Ishikawa (cell line): ENCODE results near the gene DAP.

Source experiments
- CEBPB ChIP-seq: IDR thresholded peaks from 2 replicates; pipeline ENCODE4 v1.6.1; 2012
- CREB1 ChIP-seq: IDR thresholded peaks from 2 replicates; pipeline ENCODE4 v1.6.1; 2012; ENCODE audit warnings: low read depth
- EGR1 ChIP-seq: IDR thresholded peaks from 2 replicates; pipeline ENCODE4 v1.6.1; 2012
- EP300 ChIP-seq: IDR thresholded peaks from 2 replicates; pipeline ENCODE4 v1.6.1; 2012; ENCODE audit warnings: borderline replicate concordance
- FOXM1 ChIP-seq: IDR thresholded peaks from 2 replicates; pipeline ENCODE4 v1.6.1; 2012; ENCODE audit warnings: low read depth, borderline replicate concordance
- NFIC ChIP-seq: IDR thresholded peaks from 2 replicates; pipeline ENCODE4 v1.6.1; 2012
- RAD21 ChIP-seq: IDR thresholded peaks from 2 replicates; pipeline ENCODE4 v1.6.1; 2012; ENCODE audit warnings: low read depth
- TAF1 ChIP-seq: IDR thresholded peaks from 2 replicates; pipeline ENCODE4 v1.6.1; 2012; ENCODE audit warnings: low read depth, mild to moderate bottlenecking
- TCF12 ChIP-seq: IDR thresholded peaks from 2 replicates; pipeline ENCODE4 v1.6.1; 2012; ENCODE audit warnings: low read depth
- TEAD4 ChIP-seq: IDR thresholded peaks from 2 replicates; pipeline ENCODE4 v1.6.1; 2012
- USF1 ChIP-seq: IDR thresholded peaks from 2 replicates; pipeline ENCODE4 v1.6.1; 2012
- YY1 ChIP-seq: IDR thresholded peaks from 2 replicates; pipeline ENCODE4 v1.6.1; 2012; ENCODE audit warnings: low read depth
- ZBTB7A ChIP-seq: IDR thresholded peaks from 2 replicates; pipeline ENCODE4 v1.6.1; 2012; ENCODE audit warnings: low read depth
- TF ChIP-seq, protein P1 (sequence below): IDR thresholded peaks from 2 replicates; pipeline ENCODE4 v1.6.1; 2012
- TF ChIP-seq, protein P2 (sequence below): IDR thresholded peaks from 2 replicates; pipeline ENCODE4 v1.6.1; 2012; ENCODE audit warnings: low read depth, mild to moderate bottlenecking

The DAP gene

DNA sequence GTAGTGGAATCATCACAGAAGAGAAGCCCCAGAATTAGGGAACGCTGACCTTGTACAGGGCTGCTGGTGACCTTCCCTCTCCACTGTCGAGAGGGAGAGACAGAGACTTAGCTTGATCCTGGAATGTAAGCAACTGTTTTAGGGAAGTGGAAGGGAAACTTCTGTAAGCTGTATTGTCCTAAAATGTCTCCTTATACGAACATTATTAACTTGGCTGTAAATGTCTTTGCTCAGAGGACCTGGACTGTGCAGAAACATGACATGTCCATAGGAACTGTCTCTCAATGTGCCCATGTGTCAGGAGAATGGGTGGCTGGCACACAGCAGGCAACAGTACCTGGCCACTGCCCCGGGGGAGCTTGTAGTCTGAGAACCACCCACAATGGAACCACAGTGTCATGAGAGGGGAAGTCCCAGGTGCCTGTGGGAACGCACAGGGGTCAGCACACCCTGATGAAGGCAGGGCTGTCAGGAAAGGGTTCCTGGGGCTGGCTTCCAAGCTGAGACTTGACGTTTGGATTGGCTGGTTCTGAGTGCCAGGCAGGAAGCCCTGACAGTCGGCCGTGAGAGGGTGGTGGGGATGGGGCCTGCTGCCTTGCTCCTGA, 34.0 kb downstream of the DAP start:
- TF ChIP-seq TEAD4 (no peak), NFIC (no peak), ZBTB7A (no peak), USF1 (no peak), TCF12 (no peak), FOXM1 (no peak), RAD21 (no peak), EP300 (no peak), CEBPB (no peak), CREB1 (no peak), EGR1 (no peak), YY1 (no peak)
- TF ChIP-seq, protein P1, sequence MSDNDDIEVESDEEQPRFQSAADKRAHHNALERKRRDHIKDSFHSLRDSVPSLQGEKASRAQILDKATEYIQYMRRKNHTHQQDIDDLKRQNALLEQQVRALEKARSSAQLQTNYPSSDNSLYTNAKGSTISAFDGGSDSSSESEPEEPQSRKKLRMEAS: no peak

- TF ChIP-seq TEAD4 (no peak), EP300 (no peak), TCF12 (no peak), CEBPB (no peak), FOXM1 (no peak), EGR1 (no peak), NFIC (no peak), ZBTB7A (no peak), RAD21 (no peak), CREB1 (no peak), YY1 (no peak), TAF1 (no peak), USF1 (no peak)
- TF ChIP-seq, protein P2, sequence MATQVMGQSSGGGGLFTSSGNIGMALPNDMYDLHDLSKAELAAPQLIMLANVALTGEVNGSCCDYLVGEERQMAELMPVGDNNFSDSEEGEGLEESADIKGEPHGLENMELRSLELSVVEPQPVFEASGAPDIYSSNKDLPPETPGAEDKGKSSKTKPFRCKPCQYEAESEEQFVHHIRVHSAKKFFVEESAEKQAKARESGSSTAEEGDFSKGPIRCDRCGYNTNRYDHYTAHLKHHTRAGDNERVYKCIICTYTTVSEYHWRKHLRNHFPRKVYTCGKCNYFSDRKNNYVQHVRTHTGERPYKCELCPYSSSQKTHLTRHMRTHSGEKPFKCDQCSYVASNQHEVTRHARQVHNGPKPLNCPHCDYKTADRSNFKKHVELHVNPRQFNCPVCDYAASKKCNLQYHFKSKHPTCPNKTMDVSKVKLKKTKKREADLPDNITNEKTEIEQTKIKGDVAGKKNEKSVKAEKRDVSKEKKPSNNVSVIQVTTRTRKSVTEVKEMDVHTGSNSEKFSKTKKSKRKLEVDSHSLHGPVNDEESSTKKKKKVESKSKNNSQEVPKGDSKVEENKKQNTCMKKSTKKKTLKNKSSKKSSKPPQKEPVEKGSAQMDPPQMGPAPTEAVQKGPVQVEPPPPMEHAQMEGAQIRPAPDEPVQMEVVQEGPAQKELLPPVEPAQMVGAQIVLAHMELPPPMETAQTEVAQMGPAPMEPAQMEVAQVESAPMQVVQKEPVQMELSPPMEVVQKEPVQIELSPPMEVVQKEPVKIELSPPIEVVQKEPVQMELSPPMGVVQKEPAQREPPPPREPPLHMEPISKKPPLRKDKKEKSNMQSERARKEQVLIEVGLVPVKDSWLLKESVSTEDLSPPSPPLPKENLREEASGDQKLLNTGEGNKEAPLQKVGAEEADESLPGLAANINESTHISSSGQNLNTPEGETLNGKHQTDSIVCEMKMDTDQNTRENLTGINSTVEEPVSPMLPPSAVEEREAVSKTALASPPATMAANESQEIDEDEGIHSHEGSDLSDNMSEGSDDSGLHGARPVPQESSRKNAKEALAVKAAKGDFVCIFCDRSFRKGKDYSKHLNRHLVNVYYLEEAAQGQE: no peak
- TF ChIP-seq, protein P1: no peak
Measured at GRCh38 chr5:10726179-10726912, 34.7 kb downstream of the DAP start.

- no peak for TF ChIP-seq YY1
- no peak for TF ChIP-seq TAF1
- no peak for TF ChIP-seq ZBTB7A
- TF ChIP-seq EP300: no peak
- no peak for TF ChIP-seq TCF12
Measured at GRCh38 chr5:10725636-10726035, 35.4 kb downstream of the DAP start.

DNA sequence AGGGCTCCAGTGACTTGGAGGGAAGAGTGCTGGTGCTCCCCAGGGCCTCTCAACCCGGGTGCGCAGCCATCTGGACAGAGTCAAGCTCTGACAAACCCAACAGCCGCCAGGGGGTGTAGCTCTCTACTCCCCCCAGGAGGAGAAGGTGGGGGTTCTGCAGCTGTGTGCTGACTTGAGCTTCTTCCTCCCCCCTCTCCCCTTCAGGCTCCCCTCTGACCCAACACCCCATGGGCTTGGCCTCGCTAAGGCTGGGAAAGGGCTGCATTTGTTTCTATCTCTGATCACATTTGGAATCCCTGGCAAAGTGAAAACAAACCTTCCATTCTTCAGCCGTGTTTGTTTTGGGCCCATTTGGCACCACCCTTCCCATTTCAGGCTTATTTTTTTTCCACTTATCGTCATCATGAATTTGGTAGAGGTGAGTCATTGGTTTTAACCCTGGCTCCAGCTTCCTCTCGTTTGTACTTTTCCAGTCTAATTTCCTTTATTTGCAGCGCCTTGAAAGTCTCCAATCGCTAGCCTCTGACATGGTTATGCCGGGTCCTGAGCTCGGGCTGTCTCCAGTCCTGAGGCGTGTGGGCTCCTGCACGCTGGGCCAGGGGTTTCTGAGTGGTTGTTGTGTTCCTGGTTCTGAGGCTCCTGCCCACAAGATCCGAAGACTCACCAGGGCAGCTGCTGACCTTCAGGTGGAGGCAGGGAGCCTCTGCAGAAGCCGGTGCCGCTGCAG, 36.1 kb downstream of the DAP start:
- TF ChIP-seq, protein P1: no peak
- TF ChIP-seq TCF12: no peak
- no peak for TF ChIP-seq EGR1
- no peak for TF ChIP-seq TAF1
- no peak for TF ChIP-seq ZBTB7A
- no peak for TF ChIP-seq USF1
- no peak for TF ChIP-seq TEAD4
- TF ChIP-seq EP300: no peak
- TF ChIP-seq CEBPB: no peak
- TF ChIP-seq CREB1: no peak
- TF ChIP-seq, protein P2: no peak
- TF ChIP-seq NFIC: no peak
- TF ChIP-seq YY1: no peak
- no peak for TF ChIP-seq RAD21
- no peak for TF ChIP-seq FOXM1
